CD4-positive, alpha-beta T cell treated with Interleukin-6 at 100 ng/mL for 8 hours (primary cell): Measurements from ENCODE around the gene DKK3.

Experiments
- DNase-seq: peaks from one replicate; pipeline ENCODE4 v3.0.0-alpha.2; 2020; ENCODE audit warnings: mixed read lengths, low spot score

The DKK3 gene

DNA sequence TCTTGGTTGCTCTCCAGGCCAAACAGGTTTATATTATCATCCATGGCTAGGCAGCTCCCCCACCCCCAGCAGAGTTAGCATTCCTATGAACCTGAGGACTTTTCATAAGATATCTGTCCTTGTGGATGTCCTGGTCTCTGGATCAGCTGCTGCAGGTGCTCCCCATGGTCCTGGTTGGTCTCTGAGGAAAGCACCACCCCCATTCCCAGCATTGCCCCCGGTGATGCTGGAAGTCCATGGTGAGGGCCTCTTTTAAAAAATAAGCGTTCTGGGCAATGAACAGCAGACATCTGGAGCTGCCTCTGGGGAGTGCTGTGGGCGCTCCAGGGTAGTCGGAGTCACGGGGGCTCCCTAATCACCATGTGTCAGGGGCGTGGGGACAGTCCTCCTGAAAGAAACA, 26.6 kb downstream of the DKK3 start:
- no peak for DNase-seq

- DNase-seq, result no peak
These were observed 27.1 kb downstream of the DKK3 start for GRCh38 chr11:11981364-11981763.

GRCh38 chr11:11980841-11981308, 27.6 kb downstream of the DKK3 start:
- DNase-seq, result no peak

GRCh38 chr11:11980200-11980599, 28.2 kb downstream of the DKK3 start:
- no peak for DNase-seq

DNA sequence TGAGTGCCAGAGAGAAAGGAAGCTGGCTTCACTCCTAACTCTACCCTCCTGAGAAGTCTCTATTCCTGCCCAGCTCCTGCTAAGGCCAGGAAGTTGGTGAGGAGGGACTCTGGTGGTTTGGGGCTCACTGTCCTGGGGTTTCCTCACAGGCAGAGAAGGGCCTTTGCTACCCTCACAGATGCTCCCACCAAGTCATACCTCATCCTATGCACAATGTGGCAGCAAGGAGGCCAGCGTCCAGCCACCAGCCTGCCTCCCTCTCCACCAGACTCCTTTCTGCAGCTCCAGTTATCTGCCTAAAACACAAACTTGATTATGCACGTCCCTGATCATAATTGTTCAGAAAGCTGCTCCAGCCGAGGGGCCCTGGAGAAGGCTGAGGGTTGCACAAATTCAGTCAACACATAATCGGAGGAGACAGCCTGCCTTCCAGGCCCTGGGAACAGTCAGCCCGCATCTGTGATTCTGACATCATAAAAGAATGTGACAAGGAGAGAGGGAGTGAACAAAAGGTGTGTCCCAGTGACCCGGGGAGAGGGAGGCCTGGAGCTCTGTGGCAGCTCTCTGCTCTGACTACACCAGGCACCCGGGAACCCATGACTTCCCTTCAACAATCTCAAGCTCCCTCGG, 28.8 kb downstream of the DKK3 start:
- DNase-seq, result no peak

DNA sequence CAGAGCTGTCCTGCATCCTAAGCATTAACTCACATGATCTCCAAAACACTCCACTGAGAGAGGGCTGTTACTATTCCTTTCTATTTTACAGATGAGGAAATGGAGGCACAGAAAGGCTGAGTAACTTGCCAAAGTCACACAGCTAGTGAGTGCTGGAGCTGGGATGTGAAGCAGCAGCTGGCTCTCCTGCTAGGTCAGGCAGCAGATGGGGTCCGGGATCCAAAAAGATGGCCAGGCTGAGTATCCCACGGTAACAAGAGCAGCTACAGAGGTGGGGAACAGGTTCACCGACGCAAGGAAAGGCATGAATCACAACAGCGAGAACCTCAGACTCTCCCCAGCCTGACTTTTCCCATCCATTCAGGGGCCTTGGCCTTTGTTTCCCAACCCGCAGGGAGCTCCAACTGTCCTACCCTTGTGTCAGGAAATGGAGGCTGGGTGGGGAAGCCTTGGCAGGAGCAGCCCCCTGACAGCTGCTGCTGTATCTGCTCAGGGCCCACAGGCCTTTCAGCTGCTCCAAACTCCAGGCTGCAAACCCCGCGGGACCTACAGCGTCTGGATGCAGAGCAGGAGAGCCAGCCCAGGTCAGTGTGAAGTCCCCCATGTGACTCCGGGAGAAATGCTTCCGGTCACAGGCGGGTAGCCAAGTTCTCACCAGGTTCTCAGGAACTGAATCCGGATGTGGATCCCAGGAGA, 29.5 kb downstream of the DKK3 start:
- DNase-seq, result no peak

GRCh38 chr11:11978098-11978637, 30.3 kb downstream of the DKK3 start:
- DNase-seq, result no peak

GRCh38 chr11:11977206-11977938, 31.1 kb downstream of the DKK3 start:
- no peak for DNase-seq

DNA sequence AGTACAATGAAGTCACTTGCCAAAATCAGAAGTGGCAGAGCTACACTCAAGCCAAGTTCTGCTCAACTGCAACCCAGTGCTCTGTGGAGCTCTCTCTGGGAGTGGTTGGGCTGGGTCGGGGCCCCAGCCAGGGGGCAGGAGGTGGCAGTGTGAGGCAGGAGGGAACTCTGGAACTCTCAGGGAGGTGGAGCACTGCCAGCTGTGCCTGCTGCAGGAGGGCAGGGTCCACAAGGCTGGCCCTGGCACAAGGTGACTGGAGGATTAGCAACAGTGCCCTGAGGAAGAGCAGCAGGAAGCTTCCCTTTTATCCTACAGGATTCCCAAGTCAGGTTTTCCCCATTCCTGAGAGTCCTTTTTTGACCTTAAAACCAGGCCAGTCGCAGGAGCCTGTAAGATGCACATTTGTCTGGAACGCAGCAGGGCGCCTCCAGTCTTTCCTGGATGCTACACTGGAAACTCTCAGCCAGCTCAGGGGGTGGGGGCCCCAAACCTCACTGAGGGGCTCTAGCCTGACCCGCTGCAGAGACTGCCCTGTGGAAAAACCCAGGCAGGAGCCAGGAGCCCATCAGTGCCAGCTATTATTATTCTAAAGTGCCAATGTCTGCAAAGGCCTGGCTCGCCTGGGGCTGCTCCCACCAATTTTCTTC, 31.8 kb downstream of the DKK3 start:
- no peak for DNase-seq

- DNase-seq, result no peak
These were observed 33.0 kb downstream of the DKK3 start for GRCh38 chr11:11975201-11976092.

- DNase-seq, result no peak
These were observed 34.6 kb downstream of the DKK3 start for GRCh38 chr11:11973866-11974265.

DNA sequence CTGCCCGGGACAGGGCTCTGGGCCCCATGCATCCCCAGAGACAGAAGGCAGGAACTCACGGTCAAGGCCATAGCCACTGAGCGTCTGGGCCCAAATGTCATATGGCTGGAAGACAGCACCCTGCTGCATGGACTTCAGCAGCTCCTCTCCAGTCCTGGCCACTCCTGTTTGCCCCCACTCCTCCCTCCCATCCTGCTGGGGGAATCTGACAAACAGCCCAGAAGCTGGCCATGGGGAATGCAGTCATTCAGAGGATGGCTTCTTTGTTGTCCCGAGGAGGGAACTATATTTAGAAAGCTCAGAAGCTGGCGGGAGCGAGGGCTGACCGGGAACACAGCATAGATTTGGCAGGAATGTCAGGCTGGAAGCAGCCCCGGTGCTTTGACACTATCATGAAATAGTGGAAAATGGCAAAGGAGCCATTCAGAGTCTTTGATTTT, 35.0 kb downstream of the DKK3 start:
- DNase-seq, result no peak

DNA sequence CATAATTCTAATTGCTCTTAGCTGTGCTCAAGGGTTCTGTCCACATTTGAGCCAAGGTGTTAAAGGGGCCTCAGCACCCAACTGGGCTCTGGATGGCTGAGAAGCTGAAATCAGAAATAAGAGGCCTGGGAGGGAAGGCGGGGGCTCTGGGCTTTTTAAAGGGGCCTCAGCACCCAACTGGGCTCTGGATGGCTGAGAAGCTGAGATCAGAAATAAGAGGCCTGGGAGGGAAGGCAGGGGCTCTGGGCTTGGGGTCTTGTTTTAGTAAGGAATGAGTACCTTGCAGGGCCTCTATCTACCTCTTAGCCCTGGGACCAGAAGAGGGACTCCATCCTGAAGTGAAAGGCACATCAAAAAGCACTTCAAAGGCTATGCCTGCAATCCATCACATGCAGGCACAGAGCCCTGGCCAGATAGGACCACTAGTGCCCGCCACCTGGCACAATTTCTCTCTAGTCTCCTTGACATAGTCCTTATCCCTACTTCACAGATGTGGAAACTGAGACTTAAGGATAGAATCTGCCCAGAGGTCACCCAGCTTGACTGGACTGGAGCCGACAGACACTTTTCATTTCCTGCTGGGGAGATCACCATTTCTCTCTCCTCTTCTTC, 35.6 kb downstream of the DKK3 start:
- DNase-seq, result no peak

- no peak for DNase-seq
These were observed 36.4 kb downstream of the DKK3 start for GRCh38 chr11:11971906-11972547.

GRCh38 chr11:11970556-11970955, 37.9 kb downstream of the DKK3 start:
- no peak for DNase-seq

DNA sequence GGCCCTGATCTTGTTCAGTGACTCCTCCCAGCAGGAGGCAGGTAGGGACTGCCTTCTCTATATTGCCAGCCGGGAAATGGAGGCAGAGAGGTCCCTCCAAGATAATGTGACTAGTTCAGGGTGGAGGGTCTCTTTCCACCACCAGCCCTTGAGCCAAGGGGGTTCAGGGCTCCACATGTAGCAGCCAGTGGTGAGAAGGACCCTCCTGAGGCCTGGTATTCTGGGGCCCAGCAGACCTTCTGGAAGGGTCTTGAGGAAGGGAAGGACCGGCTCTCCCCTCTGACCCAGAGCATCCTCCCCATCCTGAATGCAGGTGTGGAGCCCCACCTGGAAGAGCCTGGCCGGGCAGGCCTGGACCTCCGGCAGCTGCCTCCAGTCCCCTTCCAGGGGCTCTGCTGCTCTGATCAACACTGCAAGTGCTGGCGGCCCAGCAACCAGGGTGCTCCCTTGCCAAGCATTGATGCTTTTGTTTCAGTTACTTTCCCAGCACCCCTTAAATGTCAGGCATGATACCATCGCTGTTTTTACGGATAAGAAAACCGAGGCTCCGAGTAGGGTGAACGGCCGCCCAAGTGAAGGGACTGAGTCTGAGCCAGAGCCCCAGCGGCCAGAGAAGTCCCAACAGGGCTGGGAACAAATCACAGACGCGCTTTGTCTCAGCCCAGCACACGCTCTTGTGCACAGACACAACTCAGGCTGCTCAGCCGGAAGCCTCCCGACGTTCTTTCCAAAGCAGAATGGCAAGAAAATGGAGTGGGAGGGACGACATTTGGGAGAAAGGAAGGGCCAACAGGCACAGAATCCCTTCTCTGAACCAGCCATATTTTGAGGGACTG, 38.8 kb downstream of the DKK3 start:
- no peak for DNase-seq

DNA sequence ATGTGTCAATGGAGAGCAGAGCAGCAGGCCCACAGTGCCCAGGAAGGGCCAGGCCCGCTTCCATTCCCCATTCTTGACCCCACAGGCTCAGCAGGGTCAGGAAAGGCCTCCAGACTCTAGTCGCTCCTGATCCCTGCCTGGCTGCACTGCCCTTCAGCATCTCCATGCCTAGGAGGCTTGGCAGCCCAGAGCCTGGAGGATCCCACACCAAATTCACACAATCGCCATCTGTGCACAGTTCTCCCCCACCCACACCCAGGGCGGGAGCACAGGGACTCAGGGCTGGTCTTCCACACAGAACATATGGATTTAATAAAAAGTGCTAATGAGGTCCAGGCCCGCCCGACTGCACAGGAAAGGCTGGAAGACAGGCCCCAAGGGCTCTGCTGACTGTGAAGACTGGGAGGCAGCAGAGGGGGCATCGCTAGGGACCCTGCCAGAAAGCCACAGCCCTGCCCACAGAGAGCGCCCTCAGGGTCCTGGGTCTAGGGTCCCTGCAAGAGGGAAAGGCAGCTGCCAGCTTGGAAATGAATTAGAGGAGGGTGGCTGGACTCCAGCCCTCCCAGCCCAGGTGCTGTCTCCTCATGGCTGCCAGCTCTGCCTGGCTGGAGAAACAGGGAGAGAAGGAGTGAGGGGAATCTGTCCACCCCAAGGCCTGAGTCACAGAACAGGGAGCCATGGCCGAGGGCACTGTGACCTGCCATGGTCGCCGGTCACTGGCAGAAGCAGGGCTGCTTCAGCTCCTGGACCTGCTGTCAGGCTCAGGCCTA, 39.7 kb downstream of the DKK3 start:
- no peak for DNase-seq

DNA sequence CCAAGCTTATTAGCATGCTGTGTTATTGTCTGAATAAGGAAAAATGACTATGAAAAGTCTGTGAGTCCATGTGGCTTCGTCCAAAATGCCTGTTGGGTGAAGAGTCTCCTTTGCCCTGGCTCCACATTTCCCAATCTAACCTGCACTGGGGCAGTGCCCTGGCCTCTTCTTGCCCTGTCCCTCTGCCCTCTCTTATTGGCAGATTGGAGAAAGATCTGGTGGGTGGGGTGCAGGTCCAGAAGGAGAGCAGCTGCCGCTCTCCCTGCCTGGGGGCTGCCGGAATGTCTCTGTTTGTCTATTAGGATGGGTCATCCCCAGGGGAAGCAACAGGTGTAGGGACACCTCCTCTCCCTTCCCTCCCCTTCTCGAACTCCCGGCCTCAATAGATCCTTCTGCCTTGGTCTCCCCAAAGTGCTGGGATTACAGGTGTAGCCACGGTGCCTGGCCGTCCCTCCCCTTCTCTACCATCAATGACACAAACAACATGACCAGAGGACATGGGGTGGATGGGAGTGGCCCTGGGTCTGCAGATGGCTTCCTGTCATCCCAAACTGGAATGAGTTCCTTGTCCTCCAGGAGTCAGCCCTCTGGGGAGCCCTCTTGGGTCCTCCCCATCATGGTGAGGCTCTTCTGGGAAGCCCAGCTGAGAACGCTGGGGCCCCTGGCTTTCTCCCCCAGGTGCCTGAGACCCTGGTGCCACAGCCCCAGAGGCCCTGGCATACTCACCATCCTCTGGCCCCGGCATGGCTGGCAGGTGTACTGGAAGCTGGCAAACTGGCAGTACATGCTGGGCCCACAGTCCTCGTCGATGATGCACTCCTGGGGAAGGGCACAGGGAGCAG, 40.5 kb downstream of the DKK3 start:
- DNase-seq, result no peak
